Smooth muscle cell (in vitro differentiated cells): ENCODE data around the gene CAVIN2. TPM values are rescaled to one million over a fixed set of nuclear protein-coding genes. Genes with fewer than 3 reads are reported as not detected.

Experiments used
- DNase-seq: peaks from one replicate; lab custom pipeline; 2025; ENCODE audit not compliant: unreplicated experiment; lab: John Stamatoyannopoulos, UW
- H2AFZ ChIP-seq: fragments of 200-600 bp; sonication (generic); 2 replicates; pipeline ENCODE4 v1.6.0; 2016; ENCODE audit warnings: antibody characterized with exemption, low read depth, mild to moderate bottlenecking
- H3F3A ChIP-seq: fragments of 200-600 bp; sonication (generic); 2 replicates; pipeline ENCODE4 v1.6.0; 2017; ENCODE audit warnings: antibody characterized with exemption, low read depth
- H3K27ac ChIP-seq: fragments of 200-600 bp; sonication (generic); 2 replicates; pipeline ENCODE4 v1.5.1; 2016; ENCODE audit warnings: low read depth, mild to moderate bottlenecking
- H3K27me3 ChIP-seq: fragments of 200-600 bp; sonication (generic); 2 replicates; pipeline ENCODE4 v1.6.1; 2016; ENCODE audit warnings: low read depth, mild to moderate bottlenecking
- H3K36me3 ChIP-seq: fragments of 200-600 bp; sonication (generic); 2 replicates; pipeline ENCODE4 v1.5.1; 2016; ENCODE audit warnings: low read depth
- H3K4me1 ChIP-seq: fragments of 200-600 bp; sonication (generic); 2 replicates; pipeline ENCODE4 v1.5.1; 2016; ENCODE audit warnings: low read depth
- H3K4me2 ChIP-seq: fragments of 200-600 bp; sonication (generic); 2 replicates; pipeline ENCODE4 v1.6.0; 2016; ENCODE audit warnings: mild to moderate bottlenecking
- H3K4me3 ChIP-seq: fragments of 200-600 bp; sonication (generic); 2 replicates; pipeline ENCODE4 v1.5.1; 2016; ENCODE audit warnings: mild to moderate bottlenecking
- H3K79me2 ChIP-seq: fragments of 200-600 bp; sonication (generic); 2 replicates; pipeline ENCODE4 v1.6.0; 2016; ENCODE audit warnings: low read depth, mild to moderate bottlenecking
- H3K9ac ChIP-seq: fragments of 200-600 bp; sonication (generic); 2 replicates; pipeline ENCODE4 v1.6.0; 2016; ENCODE audit warnings: low read depth
- H3K9me3 ChIP-seq: fragments of 200-600 bp; sonication (generic); replicated peaks from 2 replicates; pipeline ENCODE4 v1.5.1; 2016; ENCODE audit warnings: low read depth
- H4K20me1 ChIP-seq: fragments of 200-600 bp; sonication (generic); 2 replicates; pipeline ENCODE4 v1.6.0; 2016; ENCODE audit warnings: low read depth
- CTCF ChIP-seq: fragments of 200-600 bp; sonication (generic); IDR thresholded peaks from 2 replicates; pipeline ENCODE4 v1.5.1; 2017; ENCODE audit warnings: borderline replicate concordance, mild to moderate bottlenecking, antibody characterized with exemption; ENCODE audit not compliant: insufficient read depth, poor library complexity, severe bottlenecking
- WGBS: methylation state at CpG from one replicate; pipeline ENCODE4 v1.1.7; 2016; ENCODE audit warnings: low lambda C conversion rate; 5-methylcytosine and 5-hydroxymethylcytosine counted together
- polyA plus RNA-seq: library from polyadenylated mRNA; unstranded; fragments of >200 nt; fragmentation: Nextera tagmentation; extraction: Ambion mirVana; gene quantifications from 2 replicates; pipeline ENCODE4 v1.2.1, GENCODE V29; 2016
- total RNA-seq: library from RNA; depleted of rRNA; stranded (reverse); fragments of >200 nt; gene quantifications from 2 replicates; pipeline ENCODE4 v1.2.3, GENCODE V29; 2014

CAVIN2 gene
- total and polyA plus RNA-seq, 2 experiments from 2014 or later: 0.13 TPM; not detected in 1

- Histone ChIP-seq H3K79me2 (no peaks in the 10 kb centered on the region), H3K4me1 (peaks cover 11% of the 10 kb centered on the region)
Observed at GRCh38 chr2:191847764-191848163, 876 bp upstream of the CAVIN2 start.

GRCh38 chr2:191845876-191846514 lies 893 bp downstream of the CAVIN2 start:
- Histone ChIP-seq H3K36me3 (no peaks in the 10 kb centered on the region), H3K27ac (no peak overlapping the region), H3F3A (no peaks in the 10 kb centered on the region), H3K4me2 (no peak overlapping the region), H2AFZ (peak overlapping the region; percentile 72), H4K20me1 (no peaks in the 10 kb centered on the region), H3K4me3 (no peak overlapping the region), H3K9ac (no peak overlapping the region), H3K4me1 (peaks cover 11% of the 10 kb centered on the region), H3K9me3 (no peaks in the 10 kb centered on the region), H3K27me3 (no peaks in the 10 kb centered on the region), H3K79me2 (no peaks in the 10 kb centered on the region)
- 94% methylated on average over 11 of the region's 11 CpGs for WGBS
- no peak for DNase-seq
- TF ChIP-seq CTCF: no peak

More at GRCh38 chr2:191847764-191848163, 876 bp upstream of the CAVIN2 start:
- Histone ChIP-seq H3K9ac (no peak overlapping the region), H3K36me3 (no peaks in the 10 kb centered on the region), H4K20me1 (no peaks in the 10 kb centered on the region), H3F3A (no peaks in the 10 kb centered on the region), H3K4me2 (no peak overlapping the region), H3K27me3 (no peaks in the 10 kb centered on the region), H3K9me3 (no peaks in the 10 kb centered on the region), H2AFZ (no peak overlapping the region), H3K27ac (no peak overlapping the region), H3K4me3 (no peak overlapping the region)
- WGBS: 84% methylated on average over 4 of the region's 4 CpGs
- no peak for TF ChIP-seq CTCF
- no peak for DNase-seq

- no peak overlapping the region for H3K9ac ChIP-seq
Observed at GRCh38 chr2:191845248-191845715, 1.6 kb downstream of the CAVIN2 start.

More at GRCh38 chr2:191845248-191845715, 1.6 kb downstream of the CAVIN2 start:
- Histone ChIP-seq H3F3A (no peaks in the 10 kb centered on the region), H3K36me3 (no peaks in the 10 kb centered on the region), H3K4me1 (peaks cover 11% of the 10 kb centered on the region), H3K4me3 (no peak overlapping the region), H4K20me1 (no peaks in the 10 kb centered on the region), H3K27ac (peak overlapping the region; percentile 42), H3K79me2 (no peaks in the 10 kb centered on the region), H3K4me2 (peak overlapping the region; percentile 58), H3K9me3 (no peaks in the 10 kb centered on the region), H3K27me3 (no peaks in the 10 kb centered on the region), H2AFZ (peak overlapping the region; percentile 72)
- TF ChIP-seq CTCF: no peak
- WGBS: 58% methylated on average over 9 of the region's 9 CpGs
- no peak for DNase-seq
